Renal cortical epithelial cell (primary cell): Measurements from ENCODE around the gene HSD17B11. TPM values are rescaled to one million over a fixed set of nuclear protein-coding genes. Genes with fewer than 3 reads are reported as not detected.
A peak's percentile ranks its signal among the peaks of the same experiment; 100 is the strongest.
"Not testable (repeated sequence)": the region's sequence is repeated elsewhere in the genome, so short reads cannot be mapped to it uniquely, and the experiment has no call there.

Experiments
- DNase-seq: peaks from one replicate; pipeline ENCODE4 v3.0.0-alpha.2; 2011; ENCODE audit warnings: low read depth
- total RNA-seq: library from RNA; depleted of rRNA; stranded (reverse); fragments of >200 nt; gene quantifications from 2 replicates; pipeline ENCODE4 v1.2.3, GENCODE V29; 2014

HSD17B11 gene
- total RNA-seq, 1 donor from 2014 or later = 34.0 TPM

- DNase-seq = no peak
Measured at GRCh38 chr4:87305562-87305961, 85.4 kb downstream of the HSD17B11 start.

GRCh38 chr4:87304745-87305432 lies 86.1 kb downstream of the HSD17B11 start:
- peak; percentile 47 for DNase-seq

- DNase-seq = no peak
Measured at GRCh38 chr4:87299898-87300297, 91.1 kb downstream of the HSD17B11 start.

- no peak for DNase-seq
Measured at GRCh38 chr4:87298362-87298761, 92.6 kb downstream of the HSD17B11 start.

- peak; percentile 72 for DNase-seq
Measured at GRCh38 chr4:87294911-87295310, 96.1 kb downstream of the HSD17B11 start.

GRCh38 chr4:87293889-87294288 lies 97.1 kb downstream of the HSD17B11 start:
- DNase-seq = not testable (repeated sequence)

GRCh38 chr4:87286970-87287369 lies 104.0 kb downstream of the HSD17B11 start:
- no peak for DNase-seq

Other genes with a start within 250 kb of the HSD17B11 start
- gene KLHL8, start 170.6 kb downstream of the HSD17B11 start, total RNA-seq = 12.3 and 34.6 TPM in 2 replicates
- gene HSD17B13, start 68.3 kb downstream of the HSD17B11 start, total RNA-seq = 0.05 TPM in 1 of 2 replicates, not detected in the other
- gene NUDT9, start 31.4 kb upstream of the HSD17B11 start, total RNA-seq = 16.3 and 44.1 TPM in 2 replicates
- 0.35 and 1.7 TPM in 2 replicates for gene SPARCL1, start 138.2 kb upstream of the HSD17B11 start, total RNA-seq
- not detected in 2 replicates for gene DSPP, start 217.3 kb upstream of the HSD17B11 start, total RNA-seq